Left cardiac atrium (tissue), 4 donors: ENCODE results near the gene FAM210A. TPM values are rescaled to one million over a fixed set of nuclear protein-coding genes. Genes with fewer than 3 reads are reported as not detected.
"Not testable (repeated sequence)": the region's sequence is repeated elsewhere in the genome, so short reads cannot be mapped to it uniquely, and the experiment has no call there.

Experiments
- ATAC-seq, 2 donors: fragments of 200-7000 bp; cut with Tn5 transposase; one replicate each; pipeline ENCODE4 v1.9.1; 2020; ENCODE audit warnings: mild to moderate bottlenecking in 2 of 2, moderate library complexity in 2 of 2
- DNase-seq: peaks from one replicate; pipeline ENCODE4 v3.0.0-alpha.2; 2020
- intact Hi-C, 2 donors: fragments of 100-400 bp; cut with DNase I; formaldehyde crosslinking; loops; one replicate each; pipeline versions ENCODE4 v1.14.1 to v1.15.1; 2022 to 2023
- total RNA-seq, 2 donors: library from RNA; stranded (reverse); fragmentation: NEBNext Ultra II Directional; extraction: Animal tissue kit (Norgen Biotek cat#: 25700); gene quantifications; one replicate each; pipeline ENCODE4 v1.2.1, GENCODE V29; 2021
- donor health status: DM: no; HTN: yes; CAD: no.
- donor health status: DM: no; HTN: yes; CAD: no; lungs with severe emphysema.
- donor health status: DM: yes; HTN: yes; CAD: no.
- donor health status: Dilated cardiomyopathy.

The FAM210A gene
- total RNA-seq, 2 donors from 2014 or later = 39.7 to 58.4 TPM

- DNase-seq (no peak), ATAC-seq (peak in 1 of 2 donors; percentile 36)
- intact Hi-C loops = no loop called here
These were observed 13.8 kb downstream of the FAM210A start for GRCh38 chr18:13712400-13713131.

- no peak for DNase-seq
- intact Hi-C loops = no loop called here
- no peak for ATAC-seq
These were observed 15.9 kb downstream of the FAM210A start for GRCh38 chr18:13710414-13710831.

- ATAC-seq = no peak
- intact Hi-C loops = no loop called here
These were observed 22.5 kb downstream of the FAM210A start for GRCh38 chr18:13703899-13704298.

GRCh38 chr18:13700153-13700552 is 26.2 kb downstream of the FAM210A start:
- DNase-seq (no peak), ATAC-seq (no peak)
- intact Hi-C loops = no loop called here

More at GRCh38 chr18:13703899-13704298, 22.5 kb downstream of the FAM210A start:
- DNase-seq = no peak

- ATAC-seq (no peak), DNase-seq (no peak)
- intact Hi-C loops = no loop called here
These were observed 29.4 kb downstream of the FAM210A start for GRCh38 chr18:13696961-13697360.

GRCh38 chr18:13695337-13695736 is 31.0 kb downstream of the FAM210A start:
- ATAC-seq, DNase-seq, intact Hi-C loops: not testable (repeated sequence)

- intact Hi-C loops, ATAC-seq, DNase-seq: not testable (repeated sequence)
These were observed 36.3 kb downstream of the FAM210A start for GRCh38 chr18:13690060-13690459.

- peak; percentile 37 for DNase-seq
- intact Hi-C loops = no loop called here
These were observed 37.9 kb downstream of the FAM210A start for GRCh38 chr18:13688191-13689136.

GRCh38 chr18:13684546-13684945 is 41.8 kb downstream of the FAM210A start:
- DNase-seq = no peak
- intact Hi-C loops = no loop called here

More at GRCh38 chr18:13688191-13689136, 37.9 kb downstream of the FAM210A start:
- ATAC-seq = peak; percentile 80 to 91

GRCh38 chr18:13681701-13682100 is 44.7 kb downstream of the FAM210A start:
- ATAC-seq (no peak), DNase-seq (no peak)
- intact Hi-C loops = no loop called here

More at GRCh38 chr18:13684546-13684945, 41.8 kb downstream of the FAM210A start:
- no peak for ATAC-seq

- ATAC-seq (peak in 1 of 2 donors; percentile 60), DNase-seq (peak; percentile 46)
- intact Hi-C loops = no loop called here
These were observed 45.7 kb downstream of the FAM210A start for GRCh38 chr18:13680612-13681011.

- DNase-seq, ATAC-seq, intact Hi-C loops: not testable (repeated sequence)
These were observed 49.0 kb downstream of the FAM210A start for GRCh38 chr18:13677350-13677749.

GRCh38 chr18:13676471-13676870 is 49.9 kb downstream of the FAM210A start:
- intact Hi-C loops = no loop called here
- DNase-seq (no peak), ATAC-seq (no peak)

GRCh38 chr18:13672657-13673056 is 53.7 kb downstream of the FAM210A start:
- ATAC-seq = no peak
- no peak for DNase-seq
- intact Hi-C loops = no loop called here

- intact Hi-C loops = no loop called here
- ATAC-seq = peak in 1 of 2 donors; percentile 15
- no peak for DNase-seq
These were observed 64.5 kb downstream of the FAM210A start for GRCh38 chr18:13661779-13662256.

- ATAC-seq (peak in 1 of 2 donors; percentile 14), DNase-seq (no peak)
- intact Hi-C loops = no loop called here
These were observed 65.1 kb downstream of the FAM210A start for GRCh38 chr18:13661051-13661778.

GRCh38 chr18:13660510-13660909 is 65.8 kb downstream of the FAM210A start:
- peak; percentile 58 for DNase-seq
- intact Hi-C loops = no loop called here

GRCh38 chr18:13658436-13659204 is 67.7 kb downstream of the FAM210A start:
- intact Hi-C loops = no loop called here
- ATAC-seq (no peak), DNase-seq (no peak)

More at GRCh38 chr18:13660510-13660909, 65.8 kb downstream of the FAM210A start:
- peak; percentile 79 to 83 for ATAC-seq
